ENCODE results near the gene ARHGAP42.

ARHGAP42 gene

GRCh38 chr11:100927579-100927978 is 240.5 kb downstream of the ARHGAP42 start:
- DNase-seq = no peak

- DNase-seq = no peak
Measured at GRCh38 chr11:100928426-100928825, 241.3 kb downstream of the ARHGAP42 start.

GRCh38 chr11:100929377-100929776 is 242.3 kb downstream of the ARHGAP42 start:
- no peak for DNase-seq

GRCh38 chr11:100930185-100930778 is 243.2 kb downstream of the ARHGAP42 start:
- DNase-seq = no peak

GRCh38 chr11:100932474-100933100 is 245.5 kb downstream of the ARHGAP42 start:
- DNase-seq = no peak

DNA sequence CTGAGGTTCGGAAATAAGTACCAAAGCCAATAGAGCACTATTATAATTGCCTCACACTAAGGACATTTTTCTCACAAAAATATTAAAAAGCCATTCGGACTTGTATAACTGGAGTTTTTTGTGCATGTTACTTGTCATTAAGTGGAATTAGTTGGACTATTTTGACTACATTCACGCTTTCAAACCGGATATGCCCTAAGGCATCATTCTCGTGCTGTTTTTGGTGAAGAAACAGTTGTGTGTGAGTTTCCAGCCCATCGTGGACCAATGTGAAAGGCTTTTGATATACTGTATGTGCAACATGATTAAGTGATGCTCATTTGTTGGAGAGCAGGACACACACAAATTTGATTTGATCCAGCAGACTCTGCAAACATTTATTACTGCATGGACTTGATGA is 249.7 kb downstream of the ARHGAP42 start:
- no peak for DNase-seq

GRCh38 chr11:100939571-100939970 is 252.5 kb downstream of the ARHGAP42 start:
- no peak for DNase-seq

DNA sequence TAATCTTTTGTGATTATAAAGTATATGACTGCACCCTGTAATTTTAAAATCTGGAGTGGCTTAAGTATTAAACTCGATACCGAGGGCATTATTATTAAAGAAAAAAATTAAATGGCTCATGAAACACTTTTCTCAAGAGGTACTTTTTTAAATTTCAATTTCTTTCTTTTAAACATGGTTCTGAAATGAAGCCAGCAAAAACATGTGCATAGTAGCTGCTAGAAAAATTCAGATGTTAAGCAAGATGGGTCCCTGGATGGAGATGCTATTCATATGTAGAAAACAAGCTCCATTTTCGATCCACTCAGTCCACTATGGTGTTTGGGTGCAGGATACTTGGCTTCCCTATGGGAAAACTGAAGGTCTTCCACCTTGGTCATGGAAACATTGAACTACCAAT is 253.0 kb downstream of the ARHGAP42 start:
- DNase-seq = no peak

- DNase-seq = no peak
Measured at GRCh38 chr11:100941033-100941432, 253.9 kb downstream of the ARHGAP42 start.

- no peak for DNase-seq
Measured at GRCh38 chr11:100942016-100942415, 254.9 kb downstream of the ARHGAP42 start.

DNA sequence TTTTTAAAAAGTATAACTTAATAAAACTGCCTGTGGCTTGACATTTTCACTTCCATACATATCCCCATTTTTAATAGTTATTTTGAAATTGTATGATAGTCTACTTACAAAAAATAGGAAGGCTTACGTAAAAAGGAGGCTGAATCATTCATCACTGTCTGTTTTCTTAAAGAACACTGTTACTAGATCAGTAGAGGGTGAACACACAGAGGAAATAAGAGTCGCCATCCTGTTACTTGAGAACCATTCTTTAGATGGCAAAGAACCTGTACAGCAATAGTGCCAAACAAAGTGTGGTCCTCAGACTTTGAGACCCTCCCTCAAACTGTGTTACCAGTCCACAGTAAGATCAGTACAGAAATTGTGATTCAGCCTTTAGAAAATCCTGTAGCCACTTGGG is 261.8 kb downstream of the ARHGAP42 start:
- no peak for DNase-seq

- DNase-seq = no peak
Measured at GRCh38 chr11:100949443-100949842, 262.4 kb downstream of the ARHGAP42 start.

DNA sequence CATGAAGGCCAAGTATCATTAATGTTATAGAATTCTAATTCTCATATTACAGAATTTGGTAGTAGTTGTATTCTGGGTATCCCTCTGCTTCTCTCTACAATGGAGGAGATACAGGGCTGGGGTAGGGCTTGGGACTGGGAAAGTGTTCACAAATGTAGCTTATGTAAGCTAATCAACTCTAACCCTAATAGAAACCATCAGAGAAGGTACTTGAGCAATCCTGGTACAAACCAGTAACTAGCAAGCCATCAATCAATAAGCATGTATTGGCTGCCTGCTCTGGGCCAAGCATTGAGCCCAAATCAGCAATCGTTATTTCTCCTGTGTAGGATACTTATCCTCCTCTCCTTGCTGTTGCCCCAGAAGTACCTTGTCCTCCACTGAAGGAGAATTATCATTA is 268.2 kb downstream of the ARHGAP42 start:
- no peak for DNase-seq

GRCh38 chr11:100956351-100956750 is 269.3 kb downstream of the ARHGAP42 start:
- DNase-seq = no peak

DNA sequence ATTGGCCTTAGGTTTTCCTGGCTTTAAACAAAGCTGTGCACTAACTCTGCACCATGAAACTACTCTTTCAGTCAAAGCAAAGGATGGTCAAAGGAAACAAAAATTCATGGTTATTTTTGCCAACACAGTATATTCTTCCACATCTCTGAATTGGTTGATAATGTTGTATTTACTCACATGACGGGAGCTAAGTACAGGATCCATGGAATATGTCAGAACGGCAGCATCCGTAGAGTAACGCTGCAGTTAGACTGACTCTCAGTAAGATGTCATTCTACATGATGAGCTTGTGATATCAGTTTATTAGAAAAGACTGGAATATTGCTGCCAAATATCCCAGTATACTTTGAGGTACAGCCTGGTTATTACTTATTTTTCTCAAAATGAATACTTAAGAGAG is 270.4 kb downstream of the ARHGAP42 start:
- DNase-seq = no peak

- DNase-seq = no peak
Measured at GRCh38 chr11:100961633-100962032, 274.5 kb downstream of the ARHGAP42 start.

DNA sequence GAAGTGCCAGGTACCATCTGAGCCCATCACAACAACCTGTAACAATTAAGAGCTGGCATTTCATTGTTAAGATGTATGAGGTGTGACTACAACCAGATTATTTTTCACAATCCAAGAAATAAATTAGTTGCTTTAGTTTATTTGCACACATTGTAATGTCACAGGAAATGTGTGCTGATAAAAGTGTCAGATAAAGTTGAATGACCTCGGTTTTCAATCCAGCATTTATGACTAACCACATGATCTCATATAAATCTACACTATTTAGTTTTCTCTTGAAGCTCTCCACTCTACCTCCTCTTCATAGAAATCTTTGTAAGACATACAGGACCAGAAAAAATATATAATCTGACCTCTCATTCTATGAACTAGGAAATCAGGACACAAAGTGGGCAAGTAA is 276.3 kb downstream of the ARHGAP42 start:
- DNase-seq = no peak

GRCh38 chr11:100964435-100964834 is 277.3 kb downstream of the ARHGAP42 start:
- no peak for DNase-seq

GRCh38 chr11:100965346-100965745 is 278.3 kb downstream of the ARHGAP42 start:
- no peak for DNase-seq

- DNase-seq = no peak
Measured at GRCh38 chr11:100966366-100966765, 279.3 kb downstream of the ARHGAP42 start.

DNA sequence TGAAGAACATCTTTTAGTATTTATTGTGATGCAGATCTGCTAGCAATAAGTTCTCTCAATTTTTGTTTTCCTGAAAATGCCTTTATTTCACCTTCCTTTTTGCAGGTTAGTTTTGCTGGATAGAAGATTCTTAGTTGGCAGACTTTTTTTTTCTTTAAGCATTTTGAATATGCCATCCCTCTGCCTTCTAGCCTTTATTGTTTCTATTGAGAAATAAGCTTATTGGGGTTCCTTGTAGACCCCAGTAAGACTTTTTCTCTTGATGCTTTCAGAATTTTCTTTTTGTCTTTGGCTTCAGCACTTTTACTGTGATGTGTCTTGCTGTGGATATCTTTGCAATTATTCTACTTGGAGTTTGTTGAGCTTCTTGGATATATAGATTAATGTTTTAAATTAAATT is 281.9 kb downstream of the ARHGAP42 start:
- no peak for DNase-seq

DNA sequence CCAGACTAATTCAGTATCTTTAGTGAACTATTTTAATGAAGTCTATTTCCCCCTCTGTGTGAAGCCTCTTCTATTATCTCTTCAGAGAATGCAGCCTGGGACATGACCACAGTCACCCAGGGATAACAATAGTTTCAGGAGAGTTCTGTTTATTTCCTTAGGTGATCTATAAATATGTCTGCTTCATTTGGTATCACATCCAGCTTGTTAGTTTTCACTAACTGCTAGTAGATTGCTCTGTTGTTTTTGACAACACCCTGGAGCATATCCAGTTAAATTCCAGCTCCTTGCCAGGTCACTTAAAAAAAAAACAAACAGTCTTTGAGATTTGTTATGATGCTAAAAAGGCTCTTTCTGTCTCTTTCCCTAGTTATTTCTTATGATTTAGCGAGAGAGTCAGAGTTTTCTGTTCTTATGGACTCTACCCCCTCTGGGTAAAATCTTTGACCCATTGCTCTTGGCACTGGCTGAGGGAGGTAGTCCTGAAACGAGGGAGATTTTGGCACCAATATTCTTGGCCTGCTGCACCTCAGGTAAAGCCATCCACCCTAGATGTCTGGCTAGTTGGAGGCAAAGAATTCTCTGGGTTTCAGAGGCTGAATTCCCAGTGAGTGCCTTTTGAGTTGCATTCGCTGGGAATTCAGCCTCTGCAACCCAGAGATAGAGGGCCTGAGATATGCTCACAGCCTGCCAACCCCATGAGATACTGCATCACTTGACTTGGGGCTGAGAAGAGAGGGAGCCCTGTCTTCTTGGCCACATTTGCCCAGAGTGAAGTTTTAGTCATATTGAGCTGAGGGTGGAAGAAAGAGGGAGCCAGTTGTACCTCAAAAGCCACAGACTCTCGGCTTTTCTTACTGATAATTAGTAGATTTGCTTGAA is 283.4 kb downstream of the ARHGAP42 start:
- DNase-seq = no peak

- DNase-seq = no peak
Measured at GRCh38 chr11:100972046-100972445, 285.0 kb downstream of the ARHGAP42 start.

DNA sequence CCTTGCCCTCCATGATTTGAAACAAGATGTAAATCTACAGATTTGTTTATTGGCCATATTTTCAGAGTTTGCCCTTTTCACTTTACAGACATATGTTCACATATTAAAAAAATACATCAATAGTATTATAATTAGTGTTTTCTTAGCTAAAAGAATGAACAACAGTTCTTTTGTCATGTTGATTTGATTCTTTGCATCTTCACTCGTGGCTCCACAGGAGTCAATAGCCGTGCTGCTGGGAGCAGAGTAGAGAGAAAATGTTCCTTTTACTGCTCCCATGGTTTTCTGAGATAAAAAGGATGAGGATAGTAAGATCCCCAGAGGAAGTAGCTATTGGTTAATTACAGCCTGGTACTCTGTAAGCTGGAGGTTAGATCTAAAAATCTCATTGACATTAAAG is 291.4 kb downstream of the ARHGAP42 start:
- no peak for DNase-seq
